GM10266 (cell line): ENCODE results near the gene UBL4B.

Experiments used
- DNase-seq: peaks from one replicate; pipeline ENCODE4 v3.0.0; 2012; ENCODE audit errors: extremely low spot score
- TF ChIP-seq, protein P1 (sequence below): IDR thresholded peaks from 2 replicates; pipeline ENCODE4 v1.5.1; 2012; ENCODE audit warnings: mild to moderate bottlenecking, low read depth; ENCODE audit not compliant: control insufficient read depth, insufficient read depth; ENCODE audit errors: missing control alignments

UBL4B gene

GRCh38 chr1:110067893-110068645, 44.2 kb upstream of the UBL4B start:
- DNase-seq, result no peak
- TF ChIP-seq, protein P1, sequence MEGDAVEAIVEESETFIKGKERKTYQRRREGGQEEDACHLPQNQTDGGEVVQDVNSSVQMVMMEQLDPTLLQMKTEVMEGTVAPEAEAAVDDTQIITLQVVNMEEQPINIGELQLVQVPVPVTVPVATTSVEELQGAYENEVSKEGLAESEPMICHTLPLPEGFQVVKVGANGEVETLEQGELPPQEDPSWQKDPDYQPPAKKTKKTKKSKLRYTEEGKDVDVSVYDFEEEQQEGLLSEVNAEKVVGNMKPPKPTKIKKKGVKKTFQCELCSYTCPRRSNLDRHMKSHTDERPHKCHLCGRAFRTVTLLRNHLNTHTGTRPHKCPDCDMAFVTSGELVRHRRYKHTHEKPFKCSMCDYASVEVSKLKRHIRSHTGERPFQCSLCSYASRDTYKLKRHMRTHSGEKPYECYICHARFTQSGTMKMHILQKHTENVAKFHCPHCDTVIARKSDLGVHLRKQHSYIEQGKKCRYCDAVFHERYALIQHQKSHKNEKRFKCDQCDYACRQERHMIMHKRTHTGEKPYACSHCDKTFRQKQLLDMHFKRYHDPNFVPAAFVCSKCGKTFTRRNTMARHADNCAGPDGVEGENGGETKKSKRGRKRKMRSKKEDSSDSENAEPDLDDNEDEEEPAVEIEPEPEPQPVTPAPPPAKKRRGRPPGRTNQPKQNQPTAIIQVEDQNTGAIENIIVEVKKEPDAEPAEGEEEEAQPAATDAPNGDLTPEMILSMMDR, result no peak

DNA sequence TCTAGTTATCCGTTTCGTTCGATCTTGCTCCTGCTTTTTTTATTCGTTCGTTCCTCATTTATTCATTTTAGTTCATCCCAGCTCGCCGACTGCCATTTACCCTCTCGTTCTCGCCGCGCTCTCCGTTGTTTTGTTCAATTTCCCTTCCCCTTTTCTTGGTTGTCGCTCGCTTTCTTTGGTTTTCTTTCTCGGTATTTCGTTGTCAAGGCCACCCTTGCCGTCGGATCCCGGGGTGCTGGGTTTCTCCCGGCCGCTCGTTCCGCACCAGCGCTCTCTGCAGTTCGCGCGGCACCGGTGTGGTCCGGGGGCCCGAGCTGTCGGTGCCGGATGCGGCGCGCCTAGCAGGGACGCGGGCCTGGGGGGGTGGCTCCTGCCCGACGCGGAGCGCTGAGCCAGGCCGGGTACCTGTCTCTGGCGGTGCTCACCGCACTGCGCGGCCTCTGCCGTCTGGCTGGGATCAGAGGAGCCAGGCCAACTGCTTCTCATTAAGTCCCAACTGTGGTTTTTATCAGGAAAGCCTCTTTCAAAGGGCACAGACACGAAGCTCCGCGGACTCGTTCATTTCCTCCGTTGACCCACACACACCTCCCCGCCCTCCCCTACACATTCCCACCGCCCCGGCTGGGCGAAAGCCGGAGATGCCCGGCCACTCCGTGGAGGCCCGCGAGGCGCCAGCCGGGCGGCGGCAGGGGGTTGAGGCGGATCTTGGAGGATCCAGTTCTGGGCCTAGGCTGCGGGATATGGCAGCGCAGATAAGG, 43.4 kb upstream of the UBL4B start:
- peak; percentile 60 for DNase-seq
- TF ChIP-seq, protein P1, result no peak

- TF ChIP-seq, protein P1, result no peak
- DNase-seq, result peak; percentile 51
These were observed 42.6 kb upstream of the UBL4B start for GRCh38 chr1:110069404-110070281.

DNA sequence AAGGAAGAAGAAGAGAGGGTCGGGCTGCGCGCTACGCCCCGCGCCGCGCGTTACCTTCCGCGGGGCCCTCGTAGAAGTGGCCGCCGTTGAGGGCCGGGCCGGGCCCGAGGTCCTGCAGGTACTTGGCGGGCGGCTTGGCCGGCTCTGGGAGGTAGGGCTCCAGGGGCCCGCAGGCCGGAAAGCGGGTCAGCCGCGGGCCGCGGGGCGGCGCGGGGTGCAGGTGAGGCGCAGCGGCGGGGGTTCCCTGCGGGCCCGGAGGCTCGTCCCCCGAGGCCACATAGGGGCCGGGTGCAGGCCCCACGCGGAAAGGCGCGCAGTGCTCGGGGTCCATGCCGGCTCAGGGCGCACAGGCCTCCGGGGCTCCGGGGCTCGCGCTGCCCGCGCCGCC, 42.0 kb upstream of the UBL4B start:
- DNase-seq, result no peak
- TF ChIP-seq, protein P1, result no peak

DNA sequence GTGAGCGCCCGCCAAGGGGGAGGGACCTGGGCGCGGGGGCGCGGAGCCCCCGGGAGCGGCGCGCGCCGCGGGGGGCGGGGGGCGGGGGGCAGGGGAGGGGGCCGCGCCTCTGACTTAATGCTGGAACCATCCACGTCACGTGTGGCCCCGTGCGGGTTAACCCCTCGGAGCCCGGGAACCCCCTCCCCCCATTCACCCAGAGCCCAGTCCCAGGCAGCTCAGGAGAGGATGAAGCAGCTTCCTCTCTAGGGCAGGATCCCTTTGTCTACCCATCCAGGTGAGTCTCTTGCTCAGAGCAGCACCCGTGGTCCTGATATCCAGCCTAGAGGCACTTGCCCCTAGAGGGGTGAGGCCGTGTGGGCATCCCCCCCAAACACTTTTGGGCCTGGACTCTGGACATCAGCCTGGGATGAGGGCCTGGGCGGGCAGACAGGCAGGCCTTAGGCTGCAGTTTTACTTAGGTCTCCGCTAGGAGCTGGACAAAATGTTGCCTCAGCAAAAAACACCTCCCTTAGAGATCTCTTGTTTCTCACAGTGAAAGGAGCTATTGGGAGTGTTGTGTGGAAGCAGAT, 41.5 kb upstream of the UBL4B start, which contains the start of gene ALX3:
TSS of gene ALX3 (minus strand) at position 2 of the 572 bp plus-strand sequence. CDS start 60 bp downstream, outside the sequence.
- no peak for DNase-seq
- TF ChIP-seq, protein P1, result no peak

GRCh38 chr1:110074166-110074565, 38.1 kb upstream of the UBL4B start:
- DNase-seq, result no peak
- TF ChIP-seq, protein P1, result no peak
